Measurements from ENCODE around the gene PDE1A. TPM values are rescaled to one million over a fixed set of nuclear protein-coding genes. Genes with fewer than 3 reads are reported as not detected.

PDE1A gene
- total RNA-seq, 1 experiment from 2014 or later = not detected

GRCh38 chr2:182412858-182413257, 14.0 kb downstream of the PDE1A start:
- ATAC-seq = no peak
- ChIA-PET CTCF (no interaction called here), POLR2A (ENCODE audit: unreplicated experiment) (no interaction called here)
- H3K9me2 ChIP-seq (replicated peaks; ENCODE audit: low read length) = no peaks in the 10 kb centered on the region
- no peaks in the 10 kb centered on the region for H3F3A ChIP-seq (ENCODE audit: low read length, unreplicated experiment)
- no peak overlapping the region for H3K27ac ChIP-seq (ENCODE audit: low read length)
- TF ChIP-seq EZH2 (IDR thresholded peaks at IDR 0.05; ENCODE audit: low read length, unreplicated experiment) (no peak), EZH2phosphoT487 (IDR thresholded peaks at IDR 0.05; ENCODE audit: borderline replicate concordance, low read length) (no peak), CTCF (conservative IDR thresholded peaks at IDR 0.05; ENCODE audit: low read depth, low read length) (no peak)
- no peak overlapping the region for H2AFZ ChIP-seq (ENCODE audit: low read length)
- no peak overlapping the region for H3K4me2 ChIP-seq (ENCODE audit: low read length)
- H3K36me3 ChIP-seq (ENCODE audit: low read depth, low read length) = no peaks in the 10 kb centered on the region
- H4K20me1 ChIP-seq (ENCODE audit: low read length) = no peaks in the 10 kb centered on the region
- no peak overlapping the region for H3K4me3 ChIP-seq (ENCODE audit: low read length)
- no peak overlapping the region for H3K9ac ChIP-seq (ENCODE audit: low read length)
- no peaks in the 10 kb centered on the region for H3K79me2 ChIP-seq (ENCODE audit: low read length)
- BruUV-seq (replicated peaks) = no TSS peak
- H3K4me1 ChIP-seq (ENCODE audit: insufficient read depth, low read length) = no peaks in the 10 kb centered on the region
- DNase-seq = no peak
- H3K27me3 ChIP-seq (ENCODE audit: low read length) = peaks cover 30% of the 10 kb centered on the region; the same call in 1 of the 2 replicates
- H3K9me3 ChIP-seq (ENCODE audit: low read length) = no peaks in the 10 kb centered on the region
- intact Hi-C loops (cut with micrococcal nuclease) = no loop called here

GRCh38 chr2:182410120-182410519, 16.7 kb downstream of the PDE1A start:
- no peak overlapping the region for H3K4me3 ChIP-seq (ENCODE audit: low read length)
- BruUV-seq (replicated peaks) = no TSS peak
- H4K20me1 ChIP-seq (ENCODE audit: low read length) = no peaks in the 10 kb centered on the region
- H3K79me2 ChIP-seq (ENCODE audit: low read length) = no peaks in the 10 kb centered on the region
- ChIA-PET POLR2A (ENCODE audit: unreplicated experiment) (no interaction called here), CTCF (no interaction called here)
- no peak overlapping the region for H3K27ac ChIP-seq (ENCODE audit: low read length)
- DNase-seq (no peak), ATAC-seq (no peak)
- no peak overlapping the region for H3K9ac ChIP-seq (ENCODE audit: low read length)
- H3K9me3 ChIP-seq (ENCODE audit: low read length) = no peaks in the 10 kb centered on the region
- H3K27me3 ChIP-seq (ENCODE audit: low read length) = peaks cover 13% of the 10 kb centered on the region; the same call in 1 of the 2 replicates
- intact Hi-C loops (cut with micrococcal nuclease) = no loop called here
- no peak for TF ChIP-seq EZH2phosphoT487 (IDR thresholded peaks at IDR 0.05; ENCODE audit: borderline replicate concordance, low read length)
- TF ChIP-seq EZH2 (IDR thresholded peaks at IDR 0.05; ENCODE audit: low read length, unreplicated experiment) = no peak
- no peak for TF ChIP-seq CTCF (conservative IDR thresholded peaks at IDR 0.05; ENCODE audit: low read depth, low read length)
- H3K9me2 ChIP-seq (replicated peaks; ENCODE audit: low read length) = no peaks in the 10 kb centered on the region
- no peaks in the 10 kb centered on the region for H3F3A ChIP-seq (ENCODE audit: low read length, unreplicated experiment)
- H3K4me1 ChIP-seq (ENCODE audit: insufficient read depth, low read length) = no peaks in the 10 kb centered on the region
- H2AFZ ChIP-seq (ENCODE audit: low read length) = no peak overlapping the region
- no peak overlapping the region for H3K4me2 ChIP-seq (ENCODE audit: low read length)
- no peaks in the 10 kb centered on the region for H3K36me3 ChIP-seq (ENCODE audit: low read depth, low read length)

GRCh38 chr2:182406221-182406620, 20.6 kb downstream of the PDE1A start:
- no peak for ATAC-seq
- H4K20me1 ChIP-seq (ENCODE audit: low read length) = no peaks in the 10 kb centered on the region
- H3K4me3 ChIP-seq (ENCODE audit: low read length) = no peak overlapping the region
- H3K9ac ChIP-seq (ENCODE audit: low read length) = no peak overlapping the region
- no TSS peak for BruUV-seq (replicated peaks)
- H3K36me3 ChIP-seq (ENCODE audit: low read depth, low read length) = no peaks in the 10 kb centered on the region
- H3K79me2 ChIP-seq (ENCODE audit: low read length) = no peaks in the 10 kb centered on the region
- POLR2A ChIA-PET (ENCODE audit: unreplicated experiment) = no interaction called here
- no peaks in the 10 kb centered on the region for H3K27me3 ChIP-seq (ENCODE audit: low read length)
- intact Hi-C loops (cut with micrococcal nuclease) = no loop called here
- no peaks in the 10 kb centered on the region for H3K9me2 ChIP-seq (replicated peaks; ENCODE audit: low read length)
- no peak for TF ChIP-seq EZH2 (IDR thresholded peaks at IDR 0.05; ENCODE audit: low read length, unreplicated experiment)
- no peak for TF ChIP-seq EZH2phosphoT487 (IDR thresholded peaks at IDR 0.05; ENCODE audit: borderline replicate concordance, low read length)
- TF ChIP-seq CTCF (conservative IDR thresholded peaks at IDR 0.05; ENCODE audit: low read depth, low read length) = no peak
- no peaks in the 10 kb centered on the region for H3K9me3 ChIP-seq (ENCODE audit: low read length)
- CTCF ChIA-PET = interaction anchor here (0.7 kb wide), 1 partner anchor 243 kb away, joined by 4 read pairs; no protein-coding TSS in a partner anchor
- H3F3A ChIP-seq (ENCODE audit: low read length, unreplicated experiment) = no peaks in the 10 kb centered on the region
- H3K4me2 ChIP-seq (ENCODE audit: low read length) = no peak overlapping the region
- H3K4me1 ChIP-seq (ENCODE audit: insufficient read depth, low read length) = no peaks in the 10 kb centered on the region
- no peak for DNase-seq
- no peak overlapping the region for H3K27ac ChIP-seq (ENCODE audit: low read length)
- H2AFZ ChIP-seq (ENCODE audit: low read length) = no peak overlapping the region

All from PC-3 (cell line).